Panc1 (cell line): ENCODE measurements around the gene KATNAL2.

ENCODE experiments used
- CTCF ChIP-seq: fragments of 450-650 bp; IDR thresholded peaks from 2 replicates; pipeline ENCODE4 v1.5.1; 2017; ENCODE audit warnings: mild to moderate bottlenecking
- SIN3A ChIP-seq: IDR thresholded peaks from 2 replicates; pipeline ENCODE4 v1.6.1; 2012; ENCODE audit warnings: low read depth, mild to moderate bottlenecking, low read length, moderate library complexity, borderline replicate concordance; ENCODE audit not compliant: insufficient read depth

GRCh38 chr18:47113796-47114540 is 196.6 kb downstream of the KATNAL2 start:
- TF ChIP-seq CTCF (no peak), SIN3A (no peak)
